HG02840 (cell line): ENCODE results near the gene EN2.

ENCODE experiments used
- ATAC-seq: cut with Tn5 transposase; IDR thresholded peaks from one replicate; pipeline ENCODE4 v1.9.1; 2021; ENCODE audit warnings: mild to moderate bottlenecking, moderate library complexity, moderate number of reproducible peaks; ENCODE audit not compliant: unreplicated experiment, low FRiP score

EN2 gene

GRCh38 chr7:155449869-155450557 lies 7.9 kb upstream of the EN2 start:
- ATAC-seq, result no peak

GRCh38 chr7:155450558-155450969 lies 7.4 kb upstream of the EN2 start:
- ATAC-seq, result no peak

GRCh38 chr7:155450970-155451801 lies 6.7 kb upstream of the EN2 start:
- ATAC-seq, result no peak

GRCh38 chr7:155451840-155452239 lies 6.1 kb upstream of the EN2 start:
- ATAC-seq, result no peak

GRCh38 chr7:155452505-155453295 lies 5.2 kb upstream of the EN2 start:
- ATAC-seq, result no peak

- no peak for ATAC-seq
These were observed 4.4 kb upstream of the EN2 start for GRCh38 chr7:155453296-155454182.

GRCh38 chr7:155454183-155455112 lies 3.5 kb upstream of the EN2 start:
- no peak for ATAC-seq

GRCh38 chr7:155455132-155455693 lies 2.7 kb upstream of the EN2 start:
- ATAC-seq, result no peak

- no peak for ATAC-seq
These were observed 1.9 kb upstream of the EN2 start for GRCh38 chr7:155455776-155456737.

- no peak for ATAC-seq
These were observed 988 bp upstream of the EN2 start for GRCh38 chr7:155456738-155457543.

- ATAC-seq, result no peak
These were observed 302 bp upstream of the EN2 start for GRCh38 chr7:155457544-155458110.

- ATAC-seq, result no peak
These were observed 1.2 kb downstream of the EN2 start for GRCh38 chr7:155458878-155459699.

- ATAC-seq, result no peak
These were observed 2.0 kb downstream of the EN2 start for GRCh38 chr7:155459700-155460461.

- ATAC-seq, result no peak
These were observed 3.1 kb downstream of the EN2 start for GRCh38 chr7:155460926-155461613.
